ENCODE measurements around the gene PLB1. TPM values are rescaled to one million over a fixed set of nuclear protein-coding genes. Genes with fewer than 3 reads are reported as not detected.
A peak's percentile ranks its signal among the peaks of the same experiment; 100 is the strongest.

The PLB1 gene
- total RNA-seq, 1 donor from 2014 or later: 0.64 TPM

DNA sequence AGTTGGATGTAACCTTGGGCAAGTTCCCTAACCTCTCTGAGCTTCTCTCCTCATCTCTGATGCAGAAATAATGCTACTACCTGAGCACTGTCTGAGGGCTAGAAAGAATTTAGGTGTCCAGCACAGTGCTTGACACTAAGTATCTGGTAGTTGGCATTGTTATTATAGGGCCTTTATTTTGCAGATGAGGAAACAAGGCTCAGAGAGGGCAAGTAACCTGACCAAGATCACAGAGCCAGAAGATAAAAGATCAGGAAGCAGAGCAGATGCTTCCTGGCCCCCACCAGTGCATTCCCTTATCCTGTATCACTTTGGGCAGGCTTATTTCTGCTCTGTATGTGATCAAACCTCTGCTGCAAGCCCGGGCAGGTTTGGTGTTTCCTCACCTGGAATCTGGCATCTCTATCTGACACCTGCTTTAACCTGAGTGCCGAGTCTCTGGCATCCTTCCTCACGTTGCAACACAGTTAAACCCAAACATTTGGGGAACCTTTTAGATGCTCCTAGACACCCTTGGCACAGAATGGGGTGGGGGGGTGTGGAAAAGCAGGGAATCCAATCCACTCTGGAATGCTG lies 69.9 kb downstream of the PLB1 start:
- Mint-ChIP-seq H3K4me3 (ENCODE audit: unreplicated experiment) (no peak overlapping the region), H3K36me3 (ENCODE audit: unreplicated experiment) (peaks cover 2% of the 10 kb centered on the region), H3K27ac (ENCODE audit: unreplicated experiment) (no peak overlapping the region), H3K27me3 (ENCODE audit: unreplicated experiment) (no peaks in the 10 kb centered on the region), H3K9me3 (ENCODE audit: unreplicated experiment) (no peaks in the 10 kb centered on the region), H3K4me1 (ENCODE audit: unreplicated experiment) (peaks cover 4% of the 10 kb centered on the region)
- TF ChIP-seq, protein P1, sequence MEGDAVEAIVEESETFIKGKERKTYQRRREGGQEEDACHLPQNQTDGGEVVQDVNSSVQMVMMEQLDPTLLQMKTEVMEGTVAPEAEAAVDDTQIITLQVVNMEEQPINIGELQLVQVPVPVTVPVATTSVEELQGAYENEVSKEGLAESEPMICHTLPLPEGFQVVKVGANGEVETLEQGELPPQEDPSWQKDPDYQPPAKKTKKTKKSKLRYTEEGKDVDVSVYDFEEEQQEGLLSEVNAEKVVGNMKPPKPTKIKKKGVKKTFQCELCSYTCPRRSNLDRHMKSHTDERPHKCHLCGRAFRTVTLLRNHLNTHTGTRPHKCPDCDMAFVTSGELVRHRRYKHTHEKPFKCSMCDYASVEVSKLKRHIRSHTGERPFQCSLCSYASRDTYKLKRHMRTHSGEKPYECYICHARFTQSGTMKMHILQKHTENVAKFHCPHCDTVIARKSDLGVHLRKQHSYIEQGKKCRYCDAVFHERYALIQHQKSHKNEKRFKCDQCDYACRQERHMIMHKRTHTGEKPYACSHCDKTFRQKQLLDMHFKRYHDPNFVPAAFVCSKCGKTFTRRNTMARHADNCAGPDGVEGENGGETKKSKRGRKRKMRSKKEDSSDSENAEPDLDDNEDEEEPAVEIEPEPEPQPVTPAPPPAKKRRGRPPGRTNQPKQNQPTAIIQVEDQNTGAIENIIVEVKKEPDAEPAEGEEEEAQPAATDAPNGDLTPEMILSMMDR (IDR thresholded peaks at IDR 0.05): no peak
- DNase-seq (ENCODE audit: extremely low spot score, unreplicated experiment): no peak

DNA sequence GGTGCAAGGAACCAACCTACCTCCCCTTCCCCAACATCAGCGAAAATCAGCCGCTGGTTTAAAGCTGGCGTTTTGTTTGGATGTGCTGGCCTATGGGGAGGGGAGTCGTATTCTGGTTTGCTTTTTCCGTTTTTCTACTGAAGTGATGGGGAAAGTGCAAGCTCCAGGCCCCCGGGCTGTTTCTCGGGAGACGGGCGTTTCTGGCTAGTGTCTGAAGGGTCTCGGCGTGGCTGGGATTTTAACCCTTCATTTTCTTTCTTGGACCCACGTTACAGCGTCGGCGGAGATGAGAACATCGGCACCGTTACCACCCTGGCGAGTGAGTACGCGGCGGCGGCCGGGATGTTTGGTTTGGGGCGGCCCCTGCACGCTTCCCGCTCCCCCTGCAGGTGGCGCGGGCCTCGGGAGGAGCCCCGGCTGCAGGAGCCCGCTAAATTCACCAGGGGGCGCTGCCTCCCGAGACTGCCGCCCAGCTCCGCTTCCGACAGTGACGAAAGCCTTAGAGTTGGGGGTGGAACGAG lies 70.7 kb downstream of the PLB1 start:
- DNase-seq (ENCODE audit: extremely low spot score, unreplicated experiment): peak; percentile 97
- Mint-ChIP-seq H3K4me3 (ENCODE audit: unreplicated experiment) (peak overlapping the region; percentile 93), H3K4me1 (ENCODE audit: unreplicated experiment) (peaks cover 4% of the 10 kb centered on the region), H3K27me3 (ENCODE audit: unreplicated experiment) (no peaks in the 10 kb centered on the region), H3K27ac (ENCODE audit: unreplicated experiment) (peak overlapping the region; percentile 83), H3K36me3 (ENCODE audit: unreplicated experiment) (peaks cover 2% of the 10 kb centered on the region), H3K9me3 (ENCODE audit: unreplicated experiment) (peaks cover 4% of the 10 kb centered on the region)
- TF ChIP-seq, protein P1 (IDR thresholded peaks at IDR 0.05): peak; percentile 99

DNA sequence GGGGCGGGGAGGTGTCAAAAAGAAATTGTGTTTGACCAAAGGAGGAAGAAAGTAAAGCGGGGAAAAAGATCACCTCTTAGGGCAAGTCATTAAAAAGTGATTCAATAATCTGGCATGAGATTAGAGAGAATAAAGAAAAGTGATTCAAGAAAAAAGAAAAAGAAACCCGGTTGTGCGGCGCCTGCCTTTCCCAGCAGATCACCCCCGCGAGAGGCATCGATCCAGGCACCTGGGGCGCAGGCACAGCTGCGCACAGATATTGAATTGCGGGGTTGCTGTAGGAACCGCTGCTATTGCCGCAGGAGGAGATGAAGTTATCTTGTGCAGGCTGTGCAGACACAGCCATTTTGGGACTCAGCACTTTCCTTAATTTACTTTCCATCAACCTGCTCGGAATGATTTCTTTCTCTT lies 71.2 kb downstream of the PLB1 start:
- no peak for DNase-seq (ENCODE audit: extremely low spot score, unreplicated experiment)
- Mint-ChIP-seq H3K9me3 (ENCODE audit: unreplicated experiment) (peaks cover 5% of the 10 kb centered on the region), H3K4me1 (ENCODE audit: unreplicated experiment) (peaks cover 4% of the 10 kb centered on the region), H3K4me3 (ENCODE audit: unreplicated experiment) (peak overlapping the region; percentile 93), H3K36me3 (ENCODE audit: unreplicated experiment) (peaks cover 2% of the 10 kb centered on the region), H3K27ac (ENCODE audit: unreplicated experiment) (peak overlapping the region; percentile 83), H3K27me3 (ENCODE audit: unreplicated experiment) (no peaks in the 10 kb centered on the region)
- TF ChIP-seq, protein P1 (IDR thresholded peaks at IDR 0.05): no peak

DNA sequence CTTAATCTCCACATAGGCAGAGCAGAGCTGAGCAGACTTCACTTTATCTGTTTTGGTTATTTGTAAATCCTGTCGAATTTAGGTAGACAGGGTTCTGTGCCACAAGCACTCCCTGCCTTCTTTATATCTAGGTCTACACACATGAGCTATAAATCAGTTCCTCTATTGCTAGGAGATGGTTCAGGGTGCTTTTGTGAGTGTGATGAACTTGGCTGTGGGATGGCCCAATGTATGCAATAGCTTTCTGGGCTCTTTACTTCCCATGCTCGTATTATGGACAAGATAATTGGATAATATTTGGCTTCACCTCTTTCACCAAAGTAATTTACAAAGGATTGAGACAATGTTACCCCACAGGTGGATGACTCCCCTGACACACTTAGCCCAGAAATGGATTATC lies 72.2 kb downstream of the PLB1 start:
- no peak for DNase-seq (ENCODE audit: extremely low spot score, unreplicated experiment)
- H3K27ac Mint-ChIP-seq (ENCODE audit: unreplicated experiment): no peak overlapping the region
- TF ChIP-seq, protein P1 (IDR thresholded peaks at IDR 0.05): no peak
- H3K4me1 Mint-ChIP-seq (ENCODE audit: unreplicated experiment): peaks cover 4% of the 10 kb centered on the region
- peaks cover 5% of the 10 kb centered on the region for H3K9me3 Mint-ChIP-seq (ENCODE audit: unreplicated experiment)
- peak overlapping the region; percentile 93 for H3K4me3 Mint-ChIP-seq (ENCODE audit: unreplicated experiment)
- H3K27me3 Mint-ChIP-seq (ENCODE audit: unreplicated experiment): no peaks in the 10 kb centered on the region
- H3K36me3 Mint-ChIP-seq (ENCODE audit: unreplicated experiment): peaks cover 2% of the 10 kb centered on the region

DNA sequence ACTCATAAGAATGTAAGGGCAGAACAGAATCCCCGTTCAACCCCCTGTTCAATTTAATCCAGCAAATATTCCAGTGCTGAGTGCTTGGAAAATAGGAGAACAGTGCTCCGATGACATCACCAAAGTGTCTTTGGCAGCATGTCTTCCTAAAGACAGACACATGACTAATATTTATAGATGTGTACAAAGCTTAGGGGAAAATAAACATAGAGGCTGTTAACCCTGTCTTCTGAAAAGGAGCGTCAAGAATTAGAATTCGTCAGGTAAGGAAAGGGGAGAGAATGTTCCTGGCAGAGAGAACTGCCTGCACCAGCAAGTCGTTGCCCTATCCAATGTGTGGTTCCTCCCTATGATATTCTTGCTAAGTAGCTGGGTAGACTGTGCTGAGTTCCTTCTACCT lies 72.7 kb downstream of the PLB1 start:
- Mint-ChIP-seq H3K27me3 (ENCODE audit: unreplicated experiment) (no peaks in the 10 kb centered on the region), H3K4me3 (ENCODE audit: unreplicated experiment) (no peak overlapping the region), H3K36me3 (ENCODE audit: unreplicated experiment) (peaks cover 2% of the 10 kb centered on the region), H3K27ac (ENCODE audit: unreplicated experiment) (no peak overlapping the region), H3K9me3 (ENCODE audit: unreplicated experiment) (peaks cover 5% of the 10 kb centered on the region), H3K4me1 (ENCODE audit: unreplicated experiment) (peaks cover 4% of the 10 kb centered on the region)
- TF ChIP-seq, protein P1 (IDR thresholded peaks at IDR 0.05): no peak
- DNase-seq (ENCODE audit: extremely low spot score, unreplicated experiment): no peak

Data from osteocyte (in vitro differentiated cells).